Hippocampal formation (tissue), 2 donors: ENCODE measurements around the gene PARP16.

Source experiments
- DNase-seq, 2 donors: peaks; one replicate each; lab custom pipeline; 2025; lab: John Stamatoyannopoulos, UW

Gene PARP16

GRCh38 chr15:65277015-65277414, 9.7 kb downstream of the PARP16 start:
- no peak for DNase-seq

- DNase-seq: no peak
Observed at GRCh38 chr15:65275728-65276126, 11.0 kb downstream of the PARP16 start.

- DNase-seq: no peak
Observed at GRCh38 chr15:65275104-65275727, 11.5 kb downstream of the PARP16 start.

GRCh38 chr15:65270811-65271545, 15.7 kb downstream of the PARP16 start:
- peak; percentile 8 to 73 for DNase-seq

- no peak for DNase-seq
Observed at GRCh38 chr15:65268411-65268810, 18.3 kb downstream of the PARP16 start.

GRCh38 chr15:65266469-65266868, 20.2 kb downstream of the PARP16 start:
- DNase-seq: no peak

- no peak for DNase-seq
Observed at GRCh38 chr15:65264863-65265430, 21.7 kb downstream of the PARP16 start.

GRCh38 chr15:65263313-65263712, 23.4 kb downstream of the PARP16 start:
- DNase-seq: no peak

- DNase-seq: peak in 1 of 2 donors; percentile 2
Observed at GRCh38 chr15:65260968-65261367, 25.7 kb downstream of the PARP16 start.

GRCh38 chr15:65259367-65259797, 27.3 kb downstream of the PARP16 start:
- peak in 1 of 2 donors; percentile 1 for DNase-seq

GRCh38 chr15:65258375-65259262, 28.1 kb downstream of the PARP16 start:
- DNase-seq: no peak

GRCh38 chr15:65255486-65256140, 31.1 kb downstream of the PARP16 start:
- no peak for DNase-seq

- no peak for DNase-seq
Observed at GRCh38 chr15:65254758-65255157, 31.9 kb downstream of the PARP16 start.

- DNase-seq: no peak
Observed at GRCh38 chr15:65254356-65254755, 32.3 kb downstream of the PARP16 start.

GRCh38 chr15:65249641-65250040, 37.0 kb downstream of the PARP16 start:
- no peak for DNase-seq

- DNase-seq: no peak
Observed at GRCh38 chr15:65248511-65249255, 38.0 kb downstream of the PARP16 start.

GRCh38 chr15:65246939-65247338, 39.7 kb downstream of the PARP16 start:
- DNase-seq: no peak

GRCh38 chr15:65246026-65246714, 40.5 kb downstream of the PARP16 start:
- no peak for DNase-seq

GRCh38 chr15:65245096-65245856, 41.4 kb downstream of the PARP16 start:
- DNase-seq: no peak

GRCh38 chr15:65244638-65245037, 42.0 kb downstream of the PARP16 start:
- DNase-seq: no peak
